ENCODE measurements around the gene STK39.

STK39 gene

DNA sequence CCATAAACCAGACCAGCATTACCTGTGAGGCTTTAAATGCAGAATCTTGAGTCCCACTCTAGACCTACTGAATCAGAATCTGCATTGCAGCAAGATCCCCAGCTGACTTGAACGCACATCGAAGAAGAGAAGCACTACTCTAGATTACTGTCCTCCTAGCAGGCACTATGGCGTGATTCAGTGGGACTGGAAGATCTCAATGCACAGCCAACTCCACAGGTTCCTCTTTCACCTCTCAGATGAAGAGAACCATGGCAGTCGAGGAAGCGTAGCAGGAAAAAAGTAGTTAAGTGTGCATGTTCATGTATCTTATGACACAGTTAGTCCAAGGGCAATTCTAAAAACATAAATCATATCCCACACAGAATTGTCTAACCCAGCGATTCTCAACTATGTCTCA is 97.4 kb downstream of the STK39 start:
- Histone ChIP-seq H3K4me1 (ENCODE audit: control insufficient read depth in 1 of 2, insufficient read depth in 2 of 2, low read length in 2 of 2) (no peaks in the 10 kb centered on the region), H3K9me3 (ENCODE audit: control insufficient read depth in 1 of 2, low read length in 2 of 2) (no peaks in the 10 kb centered on the region), H3K27ac (ENCODE audit: low read length) (no peak overlapping the region), H3K4me3 (ENCODE audit: low read depth in 1 of 2, low read length in 2 of 2) (no peak overlapping the region), H3K36me3 (ENCODE audit: control insufficient read depth in 1 of 2, insufficient read depth in 2 of 2, low read length in 2 of 2) (no peaks in the 10 kb centered on the region), H3K27me3 (ENCODE audit: low read depth, low read length) (no peaks in the 10 kb centered on the region)

DNA sequence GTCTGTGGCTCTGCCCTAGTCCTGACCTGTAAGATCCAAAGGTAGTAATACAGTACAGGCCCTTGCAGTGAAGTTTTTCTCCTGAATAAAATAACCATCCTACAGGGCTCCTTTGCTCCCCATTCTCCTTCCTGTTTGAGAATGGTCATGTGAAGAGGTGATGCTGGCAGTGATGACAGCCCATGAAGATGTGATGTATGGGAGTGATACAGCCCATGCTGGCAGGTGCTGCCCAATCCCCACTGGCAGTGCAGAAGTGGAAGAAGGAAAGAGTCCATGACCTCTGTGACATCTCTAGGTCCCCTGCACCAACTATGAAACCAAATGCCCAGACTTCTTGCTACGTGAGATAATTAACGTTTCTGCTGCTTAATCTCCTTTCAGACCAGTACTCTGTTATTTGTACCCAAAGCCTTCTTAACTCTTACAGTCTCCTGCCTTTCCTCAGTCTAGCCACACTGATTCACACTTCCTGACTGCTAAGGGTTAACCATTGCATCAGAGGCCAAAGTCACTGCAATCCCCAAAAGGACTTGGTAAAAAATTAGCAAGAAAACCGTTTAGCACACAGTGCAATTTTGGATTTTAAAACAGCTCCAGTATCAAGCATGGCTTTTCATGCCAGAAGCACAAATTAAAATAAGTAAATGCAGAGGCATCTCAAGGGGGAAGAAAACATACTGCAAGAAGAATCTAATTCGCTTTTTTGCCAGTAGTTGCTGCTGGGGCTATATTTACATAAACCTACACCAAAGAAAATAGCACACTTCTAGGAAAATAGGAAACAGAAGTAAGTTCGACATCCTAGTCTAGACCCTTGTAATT is 98.0 kb downstream of the STK39 start:
- H3K4me3 ChIP-seq (ENCODE audit: low read depth in 1 of 2, low read length in 2 of 2), result no peak overlapping the region
- H3K4me1 ChIP-seq (ENCODE audit: control insufficient read depth in 1 of 2, insufficient read depth in 2 of 2, low read length in 2 of 2), result no peaks in the 10 kb centered on the region
- no peaks in the 10 kb centered on the region for H3K27me3 ChIP-seq (ENCODE audit: low read depth, low read length)
- H3K9me3 ChIP-seq (ENCODE audit: control insufficient read depth in 1 of 2, low read length in 2 of 2), result no peaks in the 10 kb centered on the region
- no peaks in the 10 kb centered on the region for H3K36me3 ChIP-seq (ENCODE audit: control insufficient read depth in 1 of 2, insufficient read depth in 2 of 2, low read length in 2 of 2)
- no peak overlapping the region for H3K27ac ChIP-seq (ENCODE audit: low read length)

DNA sequence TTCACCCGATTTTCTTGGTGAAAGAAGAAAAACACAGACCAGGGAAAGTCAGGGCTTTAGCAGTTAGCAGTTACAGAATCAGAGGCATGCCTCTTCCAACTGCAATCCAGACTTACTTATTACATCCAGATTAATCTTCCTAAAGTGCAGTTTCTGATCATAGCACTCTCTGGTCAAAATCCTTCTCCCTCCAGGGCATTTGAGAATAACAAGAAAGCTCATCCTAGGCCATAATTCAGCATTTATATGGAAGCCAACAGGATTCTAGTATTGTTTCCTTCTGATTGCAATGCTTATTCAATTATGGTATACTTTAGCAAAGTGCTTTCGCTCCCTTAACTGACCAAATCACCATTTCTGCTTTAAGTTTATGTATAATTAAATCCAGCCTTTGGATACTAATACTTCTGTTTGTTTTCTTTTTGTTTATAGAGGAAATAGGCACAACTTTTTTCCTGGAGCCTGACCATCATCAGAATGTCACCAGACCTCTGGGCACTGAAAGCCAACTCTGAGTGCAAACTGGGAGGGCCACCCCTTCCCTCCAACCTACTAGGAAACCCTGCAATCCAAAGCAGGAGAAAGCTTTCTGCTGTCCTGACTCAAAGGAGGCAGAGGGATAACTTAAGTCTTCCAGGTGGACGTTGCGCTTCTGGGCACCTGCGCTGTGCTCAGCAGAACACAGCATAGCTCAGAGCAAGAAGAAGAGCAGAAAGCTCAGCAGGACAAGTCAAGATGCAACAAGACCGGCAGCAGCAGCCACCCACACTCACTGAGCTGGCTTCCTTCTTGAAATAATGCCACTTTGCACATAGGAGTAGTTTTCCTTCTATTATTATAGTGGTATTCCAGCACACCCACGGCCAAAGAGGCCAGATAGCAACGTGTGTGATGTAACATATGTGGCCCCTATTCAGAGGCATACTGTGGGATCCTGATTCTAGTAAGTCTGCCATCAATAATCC is 99.3 kb downstream of the STK39 start:
- H3K27me3 ChIP-seq (ENCODE audit: low read depth, low read length), result no peaks in the 10 kb centered on the region
- no peak overlapping the region for H3K4me3 ChIP-seq (ENCODE audit: low read depth in 1 of 2, low read length in 2 of 2)
- H3K36me3 ChIP-seq (ENCODE audit: control insufficient read depth in 1 of 2, insufficient read depth in 2 of 2, low read length in 2 of 2), result no peaks in the 10 kb centered on the region
- H3K9me3 ChIP-seq (ENCODE audit: control insufficient read depth in 1 of 2, low read length in 2 of 2), result no peaks in the 10 kb centered on the region
- H3K27ac ChIP-seq (ENCODE audit: low read length), result no peak overlapping the region
- H3K4me1 ChIP-seq (ENCODE audit: control insufficient read depth in 1 of 2, insufficient read depth in 2 of 2, low read length in 2 of 2), result no peaks in the 10 kb centered on the region

GRCh38 chr2:168146892-168147810 is 100.2 kb downstream of the STK39 start:
- Histone ChIP-seq H3K27me3 (ENCODE audit: low read depth, low read length) (no peaks in the 10 kb centered on the region), H3K27ac (ENCODE audit: low read length) (no peak overlapping the region), H3K9me3 (ENCODE audit: control insufficient read depth in 1 of 2, low read length in 2 of 2) (no peaks in the 10 kb centered on the region), H3K4me3 (ENCODE audit: low read depth in 1 of 2, low read length in 2 of 2) (no peak overlapping the region), H3K36me3 (ENCODE audit: control insufficient read depth in 1 of 2, insufficient read depth in 2 of 2, low read length in 2 of 2) (no peaks in the 10 kb centered on the region), H3K4me1 (ENCODE audit: control insufficient read depth in 1 of 2, insufficient read depth in 2 of 2, low read length in 2 of 2) (no peaks in the 10 kb centered on the region)

DNA sequence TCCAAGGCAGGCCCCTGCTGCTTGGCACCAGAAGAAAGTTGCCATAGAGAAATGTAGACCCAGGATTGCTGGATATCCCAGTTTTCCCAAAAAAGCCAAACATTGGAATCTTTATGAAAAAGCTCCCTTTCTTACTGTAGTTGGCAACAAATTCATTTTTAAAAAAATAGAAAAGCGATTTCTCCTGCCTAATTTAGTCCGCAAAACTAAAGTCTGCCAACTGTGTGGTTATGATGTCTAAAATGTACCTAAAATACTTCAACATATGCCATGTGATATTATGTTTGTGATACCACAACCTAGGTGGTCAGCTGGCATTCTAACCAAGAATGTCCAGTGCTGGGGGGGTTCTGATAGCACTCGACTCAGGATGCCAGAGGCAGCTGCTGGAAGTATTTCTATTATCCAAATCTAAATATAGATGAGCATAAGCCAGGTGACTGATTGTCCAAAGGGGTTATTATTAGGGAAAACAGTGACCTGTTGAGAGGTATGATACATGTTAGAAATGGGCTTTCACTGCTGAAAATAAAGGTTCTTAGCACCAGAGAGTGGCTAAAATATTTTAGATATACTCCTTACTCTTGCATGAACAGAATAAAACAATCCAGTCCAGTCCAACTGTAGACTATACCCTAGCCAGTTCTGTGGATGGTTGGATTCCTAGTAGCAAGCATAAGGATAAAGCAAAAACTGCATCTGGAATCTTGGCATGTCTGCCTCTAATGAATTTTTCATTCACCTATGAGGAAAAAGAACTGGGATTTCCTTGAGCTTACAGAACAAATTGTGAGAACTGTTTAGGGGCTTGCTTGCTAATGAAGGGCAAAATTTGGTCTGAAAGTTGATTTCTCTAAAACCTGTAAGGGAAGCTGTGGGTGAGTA is 101.7 kb downstream of the STK39 start:
- no peak overlapping the region for H3K27ac ChIP-seq (ENCODE audit: low read length)
- H3K36me3 ChIP-seq (ENCODE audit: control insufficient read depth in 1 of 2, insufficient read depth in 2 of 2, low read length in 2 of 2), result no peaks in the 10 kb centered on the region
- H3K4me3 ChIP-seq (ENCODE audit: low read depth in 1 of 2, low read length in 2 of 2), result no peak overlapping the region
- H3K9me3 ChIP-seq (ENCODE audit: control insufficient read depth in 1 of 2, low read length in 2 of 2), result no peaks in the 10 kb centered on the region
- H3K27me3 ChIP-seq (ENCODE audit: low read depth, low read length), result no peaks in the 10 kb centered on the region
- H3K4me1 ChIP-seq (ENCODE audit: control insufficient read depth in 1 of 2, insufficient read depth in 2 of 2, low read length in 2 of 2), result no peaks in the 10 kb centered on the region

- peaks cover 0 to 2% of the 10 kb centered on the region in 2 donors for H3K36me3 ChIP-seq (ENCODE audit: control insufficient read depth in 1 of 2, insufficient read depth in 2 of 2, low read length in 2 of 2)
These were observed 102.4 kb downstream of the STK39 start for GRCh38 chr2:168145011-168145410.

GRCh38 chr2:168143813-168144212 is 103.6 kb downstream of the STK39 start:
- Histone ChIP-seq H3K4me3 (ENCODE audit: low read depth in 1 of 2, low read length in 2 of 2) (no peak overlapping the region), H3K4me1 (ENCODE audit: control insufficient read depth in 1 of 2, insufficient read depth in 2 of 2, low read length in 2 of 2) (no peaks in the 10 kb centered on the region), H3K27ac (ENCODE audit: low read length) (no peak overlapping the region), H3K9me3 (ENCODE audit: control insufficient read depth in 1 of 2, low read length in 2 of 2) (no peaks in the 10 kb centered on the region), H3K27me3 (ENCODE audit: low read depth, low read length) (no peaks in the 10 kb centered on the region), H3K36me3 (ENCODE audit: control insufficient read depth in 1 of 2, insufficient read depth in 2 of 2, low read length in 2 of 2) (peaks cover 0 to 8% of the 10 kb centered on the region in 2 donors)

More at GRCh38 chr2:168145011-168145410, 102.4 kb downstream of the STK39 start:
- Histone ChIP-seq H3K9me3 (ENCODE audit: control insufficient read depth in 1 of 2, low read length in 2 of 2) (no peaks in the 10 kb centered on the region), H3K27me3 (ENCODE audit: low read depth, low read length) (no peaks in the 10 kb centered on the region), H3K27ac (ENCODE audit: low read length) (no peak overlapping the region), H3K4me3 (ENCODE audit: low read depth in 1 of 2, low read length in 2 of 2) (no peak overlapping the region), H3K4me1 (ENCODE audit: control insufficient read depth in 1 of 2, insufficient read depth in 2 of 2, low read length in 2 of 2) (no peaks in the 10 kb centered on the region)

DNA sequence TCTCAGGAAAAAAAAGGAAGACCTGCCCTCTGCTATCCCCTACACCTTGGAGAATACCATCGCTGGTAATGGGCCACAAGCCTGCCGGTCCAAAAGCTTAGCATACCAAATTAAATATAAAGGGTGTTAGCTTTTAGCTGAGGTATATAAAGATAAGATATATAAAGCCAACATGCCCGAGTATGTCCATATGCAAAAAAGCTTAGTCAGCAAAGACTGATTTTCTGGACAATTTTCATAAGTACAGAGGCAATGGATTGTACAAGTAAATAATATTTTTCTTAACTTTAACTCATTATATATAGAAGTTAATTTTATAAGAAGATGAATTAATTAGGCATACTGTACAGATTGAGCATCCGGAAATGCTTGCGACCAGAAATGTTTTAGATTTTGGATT is 106.5 kb downstream of the STK39 start:
- peaks cover 0 to 14% of the 10 kb centered on the region in 2 donors for H3K36me3 ChIP-seq (ENCODE audit: control insufficient read depth in 1 of 2, insufficient read depth in 2 of 2, low read length in 2 of 2)
- H3K27ac ChIP-seq (ENCODE audit: low read length), result no peak overlapping the region
- no peaks in the 10 kb centered on the region for H3K4me1 ChIP-seq (ENCODE audit: control insufficient read depth in 1 of 2, insufficient read depth in 2 of 2, low read length in 2 of 2)
- no peaks in the 10 kb centered on the region for H3K27me3 ChIP-seq (ENCODE audit: low read depth, low read length)
- H3K4me3 ChIP-seq (ENCODE audit: low read depth in 1 of 2, low read length in 2 of 2), result no peak overlapping the region
- H3K9me3 ChIP-seq (ENCODE audit: control insufficient read depth in 1 of 2, low read length in 2 of 2), result no peaks in the 10 kb centered on the region

- Histone ChIP-seq H3K36me3 (ENCODE audit: control insufficient read depth in 1 of 2, insufficient read depth in 2 of 2, low read length in 2 of 2) (peaks cover 0 to 14% of the 10 kb centered on the region in 2 donors), H3K4me1 (ENCODE audit: control insufficient read depth in 1 of 2, insufficient read depth in 2 of 2, low read length in 2 of 2) (no peaks in the 10 kb centered on the region), H3K27me3 (ENCODE audit: low read depth, low read length) (no peaks in the 10 kb centered on the region), H3K27ac (ENCODE audit: low read length) (no peak overlapping the region), H3K4me3 (ENCODE audit: low read depth in 1 of 2, low read length in 2 of 2) (no peak overlapping the region), H3K9me3 (ENCODE audit: control insufficient read depth in 1 of 2, low read length in 2 of 2) (no peaks in the 10 kb centered on the region)
These were observed 107.5 kb downstream of the STK39 start for GRCh38 chr2:168139852-168140251.

GRCh38 chr2:168138901-168139300 is 108.5 kb downstream of the STK39 start:
- no peaks in the 10 kb centered on the region for H3K4me1 ChIP-seq (ENCODE audit: control insufficient read depth in 1 of 2, insufficient read depth in 2 of 2, low read length in 2 of 2)
- H3K36me3 ChIP-seq (ENCODE audit: control insufficient read depth in 1 of 2, insufficient read depth in 2 of 2, low read length in 2 of 2), result peaks cover 0 to 14% of the 10 kb centered on the region in 2 donors
- no peaks in the 10 kb centered on the region for H3K27me3 ChIP-seq (ENCODE audit: low read depth, low read length)
- H3K4me3 ChIP-seq (ENCODE audit: low read depth in 1 of 2, low read length in 2 of 2), result no peak overlapping the region
- H3K9me3 ChIP-seq (ENCODE audit: control insufficient read depth in 1 of 2, low read length in 2 of 2), result no peaks in the 10 kb centered on the region
- H3K27ac ChIP-seq (ENCODE audit: low read length), result no peak overlapping the region

Measured in muscle layer of duodenum (tissue), 2 donors.